Measurements from ENCODE around the gene KIDINS220.

The KIDINS220 gene

DNA sequence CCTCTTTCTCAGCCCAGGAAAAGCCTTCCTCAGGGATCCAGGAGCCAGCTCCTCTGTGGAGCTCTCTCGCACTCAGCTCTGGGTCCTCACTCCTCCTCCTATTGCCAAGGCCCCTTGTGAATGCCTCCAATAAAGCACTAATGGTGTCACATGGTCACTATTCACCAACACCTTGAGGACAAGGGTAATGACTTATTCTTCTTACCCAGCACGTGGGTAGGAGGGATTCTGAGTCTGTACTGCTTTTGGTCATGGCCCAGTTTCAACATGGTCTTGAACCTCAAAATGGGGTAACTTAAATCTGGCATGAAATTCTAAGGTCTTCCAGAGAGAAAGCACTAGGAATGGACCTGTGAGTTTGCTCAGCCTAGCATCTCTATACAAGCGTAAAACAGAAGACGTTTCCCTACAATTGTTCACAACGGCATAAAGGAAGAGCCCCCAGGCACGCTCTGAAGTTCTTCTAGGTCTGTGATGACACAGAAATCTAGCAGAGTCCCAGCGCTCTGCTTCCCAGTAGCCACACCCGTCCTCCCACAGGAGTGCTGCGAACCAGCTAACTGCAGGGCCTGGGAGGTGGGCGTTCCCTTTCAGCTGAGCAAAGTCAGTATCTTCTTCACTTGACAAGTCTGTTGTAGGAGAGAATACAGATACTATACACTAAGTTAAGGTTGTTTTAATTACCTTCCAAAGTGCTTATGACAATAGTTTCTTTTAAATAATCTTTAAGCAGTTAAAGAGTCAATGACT lies 14.6 kb upstream of the KIDINS220 start:
- DNase-seq (ENCODE audit: low spot score) = no peak

DNA sequence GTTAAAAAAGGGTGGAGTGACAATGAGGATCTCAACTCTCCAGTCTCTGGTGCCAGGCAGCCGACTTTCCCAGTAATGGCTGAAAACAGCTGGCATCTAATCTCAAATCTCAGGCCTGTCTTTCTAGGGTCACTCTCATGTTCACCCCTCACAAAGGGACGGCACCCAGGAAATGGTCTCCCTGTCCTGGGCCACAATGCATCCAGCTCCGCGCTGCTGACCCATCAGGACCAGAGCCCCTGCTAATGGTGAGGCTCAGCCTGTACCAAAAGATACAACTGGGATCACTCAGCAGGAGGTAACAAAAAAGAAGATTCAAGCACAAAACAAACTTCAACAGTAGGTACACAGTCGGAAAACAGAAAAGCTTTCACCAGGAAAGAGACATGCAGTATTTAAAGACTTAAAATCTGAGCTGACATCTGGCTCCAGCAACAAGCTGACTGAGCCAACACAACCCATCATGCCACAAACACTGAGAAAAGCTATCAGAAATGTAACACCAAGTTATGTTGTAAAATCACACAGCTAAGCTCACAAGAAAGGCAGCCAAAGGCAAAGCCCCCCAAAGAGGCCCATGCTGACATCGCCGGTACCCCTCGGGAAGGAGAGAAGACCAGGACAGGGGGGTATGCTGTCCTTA lies 13.6 kb upstream of the KIDINS220 start:
- DNase-seq (ENCODE audit: low spot score) = no peak

DNA sequence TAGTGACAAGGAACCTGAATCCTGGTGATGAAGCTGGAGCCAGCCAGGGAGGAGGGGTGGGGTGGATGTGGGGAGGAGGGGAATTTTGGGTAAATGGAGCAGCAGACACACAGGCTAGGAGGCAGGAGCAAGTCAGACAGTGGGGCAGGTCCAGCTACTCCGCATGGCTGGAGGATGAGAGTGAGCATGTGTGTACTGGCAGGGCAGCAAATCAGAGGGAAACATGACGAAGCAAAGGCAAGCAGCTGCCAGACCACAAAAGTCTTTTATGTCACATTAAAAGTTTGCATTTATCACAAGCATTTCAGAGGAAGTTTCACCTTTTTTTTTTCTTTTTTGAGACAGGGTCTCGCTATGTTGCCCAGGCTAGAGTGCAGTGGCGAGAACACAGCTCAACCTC lies 11.9 kb upstream of the KIDINS220 start:
- DNase-seq (ENCODE audit: low spot score) = no peak

DNA sequence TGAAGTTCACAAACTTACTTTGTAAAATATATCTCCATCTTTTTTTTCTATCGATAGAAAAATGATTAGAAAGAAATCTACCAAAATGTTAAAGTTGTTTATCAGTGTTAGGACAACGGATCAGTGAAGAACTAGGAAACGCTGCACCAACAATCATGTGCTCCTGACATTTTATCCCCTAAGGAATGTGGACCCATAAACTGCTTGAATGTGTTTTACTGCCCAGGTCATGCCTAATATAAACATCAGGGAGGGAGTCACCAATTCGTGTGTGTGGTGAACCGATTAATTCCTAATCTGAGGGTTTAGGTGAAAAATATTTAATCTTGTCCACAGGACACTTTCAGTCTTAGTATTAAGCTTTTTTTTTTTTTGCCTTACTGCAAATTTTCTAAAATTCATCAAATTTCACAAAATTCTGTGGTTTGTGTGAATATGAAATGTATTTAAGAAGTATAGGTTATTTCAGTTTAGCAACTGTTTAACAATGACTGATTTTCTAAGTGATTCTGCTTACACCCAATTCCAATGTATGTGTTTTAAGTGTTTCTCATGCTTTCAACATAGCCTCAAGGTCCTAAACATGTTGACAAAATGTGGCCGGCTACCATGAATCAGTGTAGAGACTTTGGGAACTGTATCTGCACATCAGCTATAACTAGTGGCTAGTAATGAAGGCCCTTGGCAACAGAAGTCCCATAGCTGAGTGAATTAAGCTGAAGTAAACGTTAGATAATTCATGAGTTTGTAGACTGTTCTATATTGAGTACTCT lies 11.1 kb upstream of the KIDINS220 start:
- DNase-seq (ENCODE audit: low spot score) = no peak

DNA sequence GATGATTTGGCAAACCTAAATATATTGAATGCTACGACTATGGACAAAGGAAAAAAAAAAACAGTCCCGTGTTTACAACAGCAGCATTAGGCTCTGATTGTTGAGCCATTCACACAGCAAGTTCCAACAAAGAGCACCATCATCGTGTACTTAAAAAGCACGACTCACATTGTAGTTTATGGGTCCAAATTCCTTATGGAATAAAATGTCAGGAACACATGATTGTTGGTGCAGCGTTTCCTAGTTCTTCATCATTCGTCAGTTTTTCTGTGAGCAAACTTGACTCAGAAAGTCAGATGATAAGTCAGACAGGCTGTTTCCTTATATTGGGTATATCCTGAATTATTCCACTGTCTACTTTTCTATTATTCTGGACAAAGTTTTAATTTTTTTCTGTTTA lies 10.0 kb upstream of the KIDINS220 start:
- DNase-seq (ENCODE audit: low spot score) = peak; percentile 56

DNA sequence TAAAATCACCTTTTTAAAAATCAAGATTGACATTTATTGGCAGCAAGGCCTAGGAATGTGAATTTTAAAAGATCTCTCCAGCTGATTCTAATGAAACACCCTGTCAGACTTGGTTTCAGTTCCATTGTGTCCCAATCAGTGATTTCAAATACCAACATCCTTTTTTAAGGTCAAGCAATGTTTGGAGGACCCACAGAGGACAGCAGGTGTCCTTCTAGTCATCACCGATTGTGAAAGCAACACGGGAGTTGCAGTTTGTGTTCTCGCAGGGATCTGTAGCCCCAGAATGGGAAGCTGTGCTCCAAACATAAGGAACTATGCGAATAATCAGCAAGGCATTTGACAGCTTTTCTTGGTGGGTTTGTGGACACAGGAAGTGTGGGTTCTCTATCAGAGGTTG lies 4.5 kb upstream of the KIDINS220 start:
- DNase-seq (ENCODE audit: low spot score) = no peak

DNA sequence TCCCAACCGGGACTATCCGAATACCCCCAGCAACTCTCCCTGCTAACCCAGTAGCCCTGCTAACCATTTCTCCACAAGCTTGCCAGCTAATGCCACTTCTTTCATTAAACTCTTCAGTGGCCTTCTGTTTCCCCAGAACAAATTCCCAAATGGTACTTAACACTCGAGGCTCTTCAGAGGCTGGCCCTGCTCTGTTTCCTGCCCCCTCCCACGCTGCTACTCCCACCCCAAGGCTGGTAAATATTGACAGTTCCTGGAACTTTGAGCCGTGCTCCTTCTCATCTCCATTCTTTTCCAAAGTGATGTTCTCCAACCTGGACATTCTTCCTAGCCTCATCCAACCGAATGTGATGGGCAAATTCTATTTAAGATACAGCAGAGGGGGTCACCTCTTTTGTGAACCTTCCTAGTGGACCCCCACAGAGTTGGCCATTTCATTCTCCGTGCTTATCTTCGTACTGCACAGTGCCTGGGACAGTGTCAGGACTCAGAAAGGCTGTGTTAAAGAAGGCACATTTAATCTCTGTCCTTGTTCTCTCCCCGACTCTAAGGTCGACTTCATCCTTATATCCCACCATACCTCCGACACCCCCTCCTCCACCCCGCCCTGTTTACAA lies 3.2 kb upstream of the KIDINS220 start:
- DNase-seq (ENCODE audit: low spot score) = no peak

DNA sequence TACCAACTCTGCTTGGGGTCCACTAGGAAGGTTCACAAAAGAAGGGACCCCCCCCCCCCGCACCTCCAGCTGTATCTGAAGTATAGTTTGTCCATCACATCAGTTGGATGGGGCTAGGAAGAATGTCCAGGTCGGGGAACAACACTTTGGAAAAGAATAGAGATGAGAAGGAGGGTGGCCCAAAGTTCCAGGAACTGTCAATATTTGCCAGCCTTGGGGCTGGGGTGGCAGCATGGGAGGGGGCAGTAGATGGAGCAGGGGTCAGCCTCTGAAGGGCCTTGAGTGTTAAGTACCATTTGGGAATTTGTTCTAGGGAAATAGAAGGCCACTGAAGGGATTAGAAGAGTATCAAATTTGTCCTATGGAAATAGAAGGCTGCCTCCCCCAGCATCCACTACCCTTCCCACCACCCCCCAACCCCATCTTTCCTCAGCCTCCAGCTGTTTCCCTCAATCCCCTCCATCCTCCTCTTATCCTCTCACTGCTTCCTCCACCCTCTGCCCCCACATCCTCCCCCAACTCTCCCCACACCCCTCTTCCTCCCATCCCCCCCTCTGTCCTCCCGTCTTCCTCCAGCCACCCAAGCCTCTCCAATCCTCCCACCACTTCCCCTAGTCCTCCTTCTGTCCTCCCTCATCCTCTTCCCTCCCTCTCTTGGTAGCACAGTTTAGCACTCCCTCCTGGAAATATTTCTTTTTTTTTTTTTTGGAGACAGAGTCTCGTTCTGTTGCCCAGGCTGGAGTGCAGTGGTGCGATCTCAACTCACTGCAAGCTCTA lies 2.0 kb upstream of the KIDINS220 start:
- no peak for DNase-seq (ENCODE audit: low spot score)

DNA sequence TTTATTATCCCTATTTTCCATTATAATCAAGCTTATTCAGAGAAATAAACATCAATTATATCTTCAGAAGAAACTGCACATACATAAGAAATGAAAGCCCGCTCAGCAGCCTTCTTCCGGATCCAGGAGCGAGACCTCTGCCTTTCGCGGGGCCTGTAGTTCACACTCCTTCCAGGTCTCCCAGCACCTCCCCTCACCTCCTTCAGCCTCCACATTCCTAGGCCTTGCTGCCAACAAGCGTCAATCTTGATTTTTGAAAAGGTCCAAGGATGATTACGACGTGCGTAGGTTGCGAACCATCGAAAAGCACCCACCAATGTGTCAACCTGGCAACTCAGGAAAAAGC lies 355 bp upstream of the KIDINS220 start:
- DNase-seq (ENCODE audit: low spot score) = no peak

DNA sequence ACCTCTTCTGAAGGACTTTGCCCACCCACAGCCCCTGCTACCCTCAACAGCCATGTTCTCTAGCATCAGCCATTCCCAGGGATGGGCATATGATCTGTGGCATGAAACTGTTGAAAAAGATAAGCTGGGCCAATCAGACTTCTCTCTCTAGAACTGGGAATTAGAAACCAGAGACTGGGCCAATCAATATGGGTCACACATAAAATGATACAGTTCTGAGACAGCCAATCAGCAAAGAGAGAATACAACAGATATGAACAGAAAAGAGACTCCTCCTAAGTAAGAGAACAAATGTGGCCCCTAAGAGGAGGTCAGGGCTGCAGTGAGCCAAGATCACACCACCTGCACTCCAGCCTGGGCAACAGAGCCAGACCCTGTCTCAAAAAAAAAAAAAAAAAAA lies 2.1 kb downstream of the KIDINS220 start:
- DNase-seq (ENCODE audit: low spot score) = no peak

DNA sequence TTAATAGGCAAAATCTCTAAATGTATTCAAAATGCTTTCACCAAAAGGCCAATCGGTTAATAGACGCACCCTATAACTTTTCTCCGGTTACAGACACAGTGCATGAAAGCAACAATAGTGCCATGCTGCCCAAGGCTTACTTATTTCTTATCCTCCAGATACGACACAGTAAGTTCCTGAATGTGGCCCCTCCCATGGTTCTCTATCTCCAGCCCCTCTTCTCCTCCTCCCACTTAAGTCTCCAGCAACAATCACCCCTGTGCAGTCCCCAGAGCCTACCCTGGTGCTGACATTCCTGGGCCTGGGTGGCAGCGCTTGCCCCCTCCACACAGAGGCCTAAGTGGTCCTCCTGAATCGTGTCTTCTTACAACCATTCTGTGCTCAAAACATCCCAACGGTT lies 3.6 kb downstream of the KIDINS220 start:
- DNase-seq (ENCODE audit: low spot score) = no peak

DNA sequence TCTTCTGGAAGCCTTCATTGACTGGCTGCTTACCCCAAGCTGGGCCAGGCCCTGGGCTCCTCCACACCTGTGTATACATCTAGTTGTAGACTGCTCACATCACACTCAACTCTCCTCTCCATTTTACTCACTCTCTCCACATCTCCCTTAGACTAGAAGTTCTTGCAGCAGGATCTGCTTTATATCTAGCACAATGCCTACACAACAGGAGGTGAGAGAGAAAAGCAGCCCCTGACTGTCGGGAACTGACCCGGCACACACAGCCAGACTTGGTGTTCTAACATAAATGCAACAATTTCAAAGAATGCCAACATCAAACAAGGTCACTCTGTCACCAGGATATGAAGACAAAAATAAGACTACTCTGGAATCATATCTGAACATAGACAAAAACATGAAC lies 5.9 kb downstream of the KIDINS220 start:
- no peak for DNase-seq (ENCODE audit: low spot score)

DNA sequence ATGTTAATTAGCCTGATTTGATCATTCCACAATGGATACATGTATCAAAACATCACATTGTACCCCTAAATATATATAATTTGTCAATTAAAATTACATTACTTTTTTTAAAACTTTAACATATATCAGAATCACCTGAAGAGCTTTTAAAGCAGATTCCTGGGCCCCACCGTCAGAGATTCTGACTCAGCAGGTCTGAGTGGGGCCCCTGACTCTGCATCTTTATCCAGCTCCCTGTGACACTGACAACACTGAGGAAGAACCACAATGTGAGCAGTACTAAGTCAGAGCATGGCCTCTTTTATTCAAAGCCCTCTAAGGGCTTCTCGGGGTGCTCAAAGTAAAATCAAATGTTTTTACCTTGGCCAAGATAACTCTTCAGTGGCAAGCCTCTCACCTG lies 9.7 kb downstream of the KIDINS220 start:
- no peak for DNase-seq (ENCODE audit: low spot score)

DNA sequence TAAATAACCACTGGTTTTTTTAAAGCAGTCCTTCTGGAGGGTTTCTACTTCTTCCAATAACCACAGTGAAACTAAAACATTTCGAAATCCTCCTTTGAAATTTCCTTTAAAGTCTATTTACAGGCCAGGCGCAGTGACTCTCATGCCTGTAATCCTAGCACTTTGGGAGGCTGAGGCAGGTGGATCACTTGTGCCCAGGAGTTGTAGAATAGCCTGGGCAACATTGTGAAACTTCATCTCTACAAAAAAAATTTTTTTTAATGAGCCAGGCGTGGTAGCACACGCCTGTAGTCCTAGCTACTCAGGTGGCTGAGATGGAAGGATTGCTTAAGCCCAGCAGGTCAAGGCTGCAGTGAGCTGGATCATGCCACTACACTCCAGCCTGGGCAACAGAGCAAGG lies 15.2 kb downstream of the KIDINS220 start:
- DNase-seq (ENCODE audit: low spot score) = no peak

DNA sequence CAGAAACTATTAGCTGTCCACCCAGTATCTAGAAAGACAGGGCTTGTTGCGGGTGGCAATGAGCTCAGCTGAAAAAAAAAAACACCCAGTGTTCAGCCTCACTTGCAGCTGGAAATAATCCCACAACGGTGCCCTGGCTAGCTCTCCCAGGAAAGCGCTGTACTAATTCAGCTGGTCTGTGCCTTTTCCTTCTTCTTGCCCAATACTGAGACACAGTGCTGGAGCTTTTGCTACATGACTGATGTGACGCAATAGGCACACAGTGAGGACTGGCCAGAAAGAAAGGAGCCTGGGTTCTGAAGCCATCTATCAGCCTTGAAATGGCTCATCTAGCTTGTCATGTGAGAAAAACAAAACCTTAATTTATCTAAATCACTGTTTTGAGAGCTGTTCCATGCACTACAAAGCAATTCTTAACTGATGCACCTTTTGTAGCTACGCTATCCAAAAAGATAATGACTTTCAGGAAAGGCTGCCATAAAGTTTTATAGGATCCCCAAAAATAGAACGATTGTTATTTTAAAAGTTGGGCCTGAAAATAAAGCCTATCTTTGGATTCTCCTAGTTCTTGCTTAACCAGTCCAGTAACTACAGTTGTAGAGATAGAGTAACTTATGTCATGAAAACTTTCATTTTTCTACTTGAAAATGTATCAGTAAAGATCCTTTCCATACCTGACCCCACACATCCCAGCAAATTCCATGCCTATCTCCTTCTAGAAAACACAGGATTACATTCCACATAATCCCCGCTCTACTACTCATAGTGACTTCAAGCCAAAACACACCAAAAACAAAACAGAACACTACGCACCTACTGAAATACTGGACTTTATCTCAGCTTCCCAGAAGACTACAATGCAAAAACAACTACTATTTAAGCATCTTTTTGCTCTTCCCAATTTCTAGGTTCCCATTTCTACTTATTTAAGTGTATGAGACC lies 15.9 kb downstream of the KIDINS220 start:
- DNase-seq (ENCODE audit: low spot score) = no peak

DNA sequence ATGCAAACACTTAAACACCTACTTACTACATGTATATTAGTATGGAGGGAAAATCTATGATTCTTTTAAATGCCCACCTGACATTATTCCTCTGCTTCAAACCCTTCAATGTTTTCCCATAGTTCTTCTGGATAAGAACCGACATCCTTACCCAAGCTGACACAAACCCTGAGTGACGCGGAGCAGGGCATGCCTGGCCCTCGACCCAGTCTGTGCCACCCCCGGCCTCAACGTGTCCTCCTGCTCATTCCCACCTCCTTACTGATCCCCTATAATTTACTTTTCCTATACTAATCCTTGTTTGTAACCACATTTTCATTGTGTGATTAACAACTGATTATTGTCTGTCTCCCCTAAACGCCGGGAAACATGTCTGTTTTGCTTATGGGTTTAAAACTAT lies 17.5 kb downstream of the KIDINS220 start:
- DNase-seq (ENCODE audit: low spot score) = no peak

DNA sequence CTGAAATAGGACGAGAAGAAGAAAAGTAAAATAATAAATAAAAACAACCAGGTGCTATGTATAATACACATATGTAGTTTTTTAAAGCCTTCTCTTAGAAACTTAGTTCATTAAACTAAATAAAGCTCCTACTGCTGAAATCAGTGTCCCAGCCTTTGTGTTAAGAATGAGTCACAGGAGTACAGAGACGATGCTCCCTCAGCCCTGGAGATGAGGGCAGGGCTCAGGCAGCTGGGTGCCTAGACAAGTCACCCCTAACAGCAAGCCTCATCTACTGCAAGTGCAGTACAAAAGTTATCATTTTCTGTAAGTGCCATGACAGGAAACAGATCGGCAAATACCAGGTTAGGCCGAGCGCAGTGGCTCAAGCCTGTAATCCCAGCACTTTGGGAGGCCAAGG lies 18.2 kb downstream of the KIDINS220 start:
- DNase-seq (ENCODE audit: low spot score) = peak; percentile 15

DNA sequence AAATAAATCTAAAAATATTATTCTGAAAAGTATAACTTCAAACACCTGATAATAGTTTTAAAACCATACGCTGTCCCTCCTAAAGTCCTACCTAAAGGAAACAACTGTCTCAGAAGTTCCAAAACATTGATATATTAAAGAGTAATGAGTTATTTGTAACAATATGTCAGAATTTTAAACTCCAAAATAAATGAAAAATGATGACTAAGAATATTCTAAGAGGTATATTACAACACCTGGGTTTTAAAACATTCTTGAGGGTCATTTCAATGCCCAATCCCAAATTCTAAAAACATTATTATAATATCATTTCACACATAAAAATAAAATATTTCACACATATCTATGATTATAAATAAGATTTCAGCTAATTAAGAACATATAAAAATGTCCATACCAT lies 20.2 kb downstream of the KIDINS220 start:
- DNase-seq (ENCODE audit: low spot score) = no peak

DNA sequence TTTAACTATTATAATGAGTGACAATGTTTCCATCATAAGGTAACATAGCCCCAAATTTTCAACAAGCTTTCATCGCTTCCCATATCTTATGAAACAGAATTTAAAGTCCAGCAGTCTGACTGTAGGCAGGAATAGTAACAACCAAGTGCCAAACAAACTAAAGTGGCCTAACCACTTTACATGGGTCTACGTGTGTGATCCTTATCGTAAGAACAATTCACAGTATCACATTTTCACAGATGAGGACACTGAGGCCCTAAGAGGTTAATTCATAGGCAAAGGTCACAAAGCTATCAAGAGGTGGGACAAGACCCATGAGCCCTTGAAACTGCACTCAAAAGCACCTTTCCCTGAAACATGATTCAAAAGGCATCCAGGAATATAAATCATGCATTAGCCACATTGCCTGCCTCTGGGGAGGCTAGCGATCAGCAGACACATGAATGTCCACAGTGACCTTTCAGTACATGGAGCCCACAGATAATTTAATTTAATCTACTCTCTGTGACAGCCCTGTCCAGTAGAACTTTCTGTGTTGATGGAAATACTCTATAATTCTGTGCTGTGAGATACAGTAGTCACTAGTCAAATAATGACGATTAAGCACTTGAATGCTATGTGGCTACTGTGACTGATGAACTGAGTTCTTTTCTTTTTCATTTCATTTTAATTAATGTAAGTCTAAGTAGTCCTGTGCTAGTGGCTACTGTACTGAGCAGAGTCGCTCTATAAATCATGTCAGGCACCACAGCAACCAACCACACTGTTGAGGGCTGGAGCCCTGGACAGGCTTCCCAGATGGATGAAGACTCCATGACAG lies 30.3 kb downstream of the KIDINS220 start:
- DNase-seq (ENCODE audit: low spot score) = no peak

Data from RKO (cell line).